Measurements from ENCODE around the gene MYOF. TPM values are rescaled to one million over a fixed set of nuclear protein-coding genes. Genes with fewer than 3 reads are reported as not detected.

Gene MYOF
- total and polyA plus RNA-seq, 3 donors from 2014 or later: 9.4 to 21.4 (median 12.3) TPM

GRCh38 chr10:93337309-93337721, 144.8 kb downstream of the MYOF start:
- no peaks in the 10 kb centered on the region for H3K27me3 ChIP-seq
- 91 to 94% methylated on average over 7 of the region's 7 CpGs for WGBS, 2 donors
- no peak overlapping the region for H3K27ac ChIP-seq
- no peak for TF ChIP-seq POLR2A (IDR thresholded peaks at IDR 0.05)
- TF ChIP-seq, protein P1, sequence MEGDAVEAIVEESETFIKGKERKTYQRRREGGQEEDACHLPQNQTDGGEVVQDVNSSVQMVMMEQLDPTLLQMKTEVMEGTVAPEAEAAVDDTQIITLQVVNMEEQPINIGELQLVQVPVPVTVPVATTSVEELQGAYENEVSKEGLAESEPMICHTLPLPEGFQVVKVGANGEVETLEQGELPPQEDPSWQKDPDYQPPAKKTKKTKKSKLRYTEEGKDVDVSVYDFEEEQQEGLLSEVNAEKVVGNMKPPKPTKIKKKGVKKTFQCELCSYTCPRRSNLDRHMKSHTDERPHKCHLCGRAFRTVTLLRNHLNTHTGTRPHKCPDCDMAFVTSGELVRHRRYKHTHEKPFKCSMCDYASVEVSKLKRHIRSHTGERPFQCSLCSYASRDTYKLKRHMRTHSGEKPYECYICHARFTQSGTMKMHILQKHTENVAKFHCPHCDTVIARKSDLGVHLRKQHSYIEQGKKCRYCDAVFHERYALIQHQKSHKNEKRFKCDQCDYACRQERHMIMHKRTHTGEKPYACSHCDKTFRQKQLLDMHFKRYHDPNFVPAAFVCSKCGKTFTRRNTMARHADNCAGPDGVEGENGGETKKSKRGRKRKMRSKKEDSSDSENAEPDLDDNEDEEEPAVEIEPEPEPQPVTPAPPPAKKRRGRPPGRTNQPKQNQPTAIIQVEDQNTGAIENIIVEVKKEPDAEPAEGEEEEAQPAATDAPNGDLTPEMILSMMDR (IDR thresholded peaks at IDR 0.05): no peak
- no peaks in the 10 kb centered on the region for H3K9me3 ChIP-seq
- intact Hi-C loops (cut with DNase I; ENCODE audit: low total_unique reads): no loop called here
- no peaks in the 10 kb centered on the region for H3K4me1 ChIP-seq
- peaks cover 2% of the 10 kb centered on the region for H3K36me3 ChIP-seq (ENCODE audit: low read depth, missing control alignments)
- DNase-seq: no peak
- H3K4me3 ChIP-seq: no peak overlapping the region

- no peaks in the 10 kb centered on the region for H3K27me3 ChIP-seq
- no peaks in the 10 kb centered on the region for H3K4me1 ChIP-seq
- intact Hi-C loops (cut with DNase I; ENCODE audit: low total_unique reads): no loop called here
- 92 to 100% methylated on average over 1 of the region's 1 CpG for WGBS, 2 donors
- TF ChIP-seq, protein P1 (IDR thresholded peaks at IDR 0.05): no peak
- no peak for TF ChIP-seq POLR2A (IDR thresholded peaks at IDR 0.05)
- DNase-seq: no peak
- no peak overlapping the region for H3K27ac ChIP-seq
- no peaks in the 10 kb centered on the region for H3K36me3 ChIP-seq (ENCODE audit: low read depth, missing control alignments)
- H3K4me3 ChIP-seq: no peak overlapping the region
- no peaks in the 10 kb centered on the region for H3K9me3 ChIP-seq
These were observed 145.5 kb downstream of the MYOF start for GRCh38 chr10:93336678-93337077.

GRCh38 chr10:93336110-93336509, 146.0 kb downstream of the MYOF start:
- H3K4me1 ChIP-seq: no peaks in the 10 kb centered on the region
- no peaks in the 10 kb centered on the region for H3K9me3 ChIP-seq
- H3K27ac ChIP-seq: no peak overlapping the region
- DNase-seq: no peak
- TF ChIP-seq, protein P1 (IDR thresholded peaks at IDR 0.05): no peak
- TF ChIP-seq POLR2A (IDR thresholded peaks at IDR 0.05): no peak
- intact Hi-C loops (cut with DNase I; ENCODE audit: low total_unique reads): no loop called here
- no peak overlapping the region for H3K4me3 ChIP-seq
- H3K27me3 ChIP-seq: no peaks in the 10 kb centered on the region
- no peaks in the 10 kb centered on the region for H3K36me3 ChIP-seq (ENCODE audit: low read depth, missing control alignments)
- WGBS, 2 donors: 90 to 93% methylated on average over 6 of the region's 6 CpGs

DNA sequence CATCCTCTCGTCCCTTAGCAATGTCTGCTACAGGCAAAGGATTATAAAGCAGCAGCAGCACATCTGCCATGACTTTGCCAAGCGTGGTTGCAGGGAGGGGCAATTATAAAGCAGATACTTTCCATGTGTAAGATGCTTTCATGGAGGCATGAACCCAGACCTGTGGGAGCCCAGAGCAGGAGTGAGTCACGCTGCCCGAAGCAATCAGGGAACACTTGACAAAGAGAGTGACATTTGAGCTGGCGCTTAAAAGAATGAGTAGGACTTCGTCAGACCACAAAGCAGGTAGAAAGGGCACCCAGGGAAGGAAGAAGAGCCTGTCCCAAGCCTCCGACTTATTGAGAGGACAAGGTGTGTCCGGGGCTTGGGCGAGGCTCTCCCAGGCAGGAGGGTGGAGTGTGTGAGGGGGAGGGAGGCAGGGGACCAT, 147.2 kb downstream of the MYOF start:
- Histone ChIP-seq H3K36me3 (ENCODE audit: low read depth, missing control alignments) (no peaks in the 10 kb centered on the region), H3K4me1 (no peaks in the 10 kb centered on the region), H3K27me3 (no peaks in the 10 kb centered on the region), H3K27ac (no peak overlapping the region), H3K4me3 (no peak overlapping the region), H3K9me3 (no peaks in the 10 kb centered on the region)
- no peak for DNase-seq
- no peak for TF ChIP-seq POLR2A (IDR thresholded peaks at IDR 0.05)
- 92 to 95% methylated on average over 9 of the region's 9 CpGs for WGBS, 2 donors
- intact Hi-C loops (cut with DNase I; ENCODE audit: low total_unique reads): no loop called here

DNA sequence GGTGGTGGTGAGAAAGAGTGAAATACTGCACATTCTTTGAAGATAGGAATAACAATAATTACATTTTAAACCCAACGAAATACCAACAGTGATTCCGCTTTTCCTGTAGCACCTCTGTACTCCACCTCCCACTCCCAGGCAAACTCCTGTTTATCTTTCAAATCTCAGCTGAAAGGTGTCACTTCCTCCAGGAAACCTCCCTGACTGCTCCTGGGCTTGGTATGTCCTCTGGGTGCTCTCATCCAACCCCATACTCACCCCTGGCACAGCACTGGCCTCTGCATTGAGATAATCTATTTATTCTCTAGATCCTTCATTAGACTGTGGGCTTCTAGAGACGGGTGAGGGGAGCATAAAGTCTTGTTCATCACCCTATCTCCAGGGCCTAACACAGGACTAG, 148.0 kb downstream of the MYOF start:
- Histone ChIP-seq H3K27me3 (no peaks in the 10 kb centered on the region), H3K4me3 (no peak overlapping the region), H3K36me3 (ENCODE audit: low read depth, missing control alignments) (no peaks in the 10 kb centered on the region), H3K9me3 (no peaks in the 10 kb centered on the region), H3K4me1 (no peaks in the 10 kb centered on the region), H3K27ac (no peak overlapping the region)
- no peak for DNase-seq
- intact Hi-C loops (cut with DNase I; ENCODE audit: low total_unique reads): no loop called here
- TF ChIP-seq POLR2A (IDR thresholded peaks at IDR 0.05): no peak
- TF ChIP-seq, protein P1 (IDR thresholded peaks at IDR 0.05): no peak
- WGBS, 2 donors: 79 to 83% methylated on average over 3 of the region's 3 CpGs
